Vagina (tissue), 2 donors: ENCODE measurements around the gene ARL5B. TPM values are rescaled to one million over a fixed set of nuclear protein-coding genes. Genes with fewer than 3 reads are reported as not detected.

Experiments used
- DNase-seq, 2 donors: peaks; one replicate each; pipeline ENCODE4 v3.0.0-alpha.2; 2017; ENCODE audit errors: extremely low spot score in 2 of 2
- H3K27ac ChIP-seq: fragments of 200-600 bp; sonication (generic); one replicate; pipeline ENCODE4 v1.5.1; 2019
- H3K27me3 ChIP-seq: fragments of 200-600 bp; sonication (generic); one replicate; pipeline ENCODE4 v1.5.1; 2019
- H3K36me3 ChIP-seq, 2 donors: fragments of 200-600 bp; sonication (generic); one replicate each; pipeline ENCODE4 v1.5.1; 2017 to 2019
- H3K4me1 ChIP-seq: fragments of 200-600 bp; sonication (generic); one replicate; pipeline ENCODE4 v1.5.1; 2019
- H3K4me3 ChIP-seq, 2 donors: fragments of 200-600 bp; sonication (generic); 1 replicate in 1 of 2; 2 replicates in 1 of 2; pipeline ENCODE4 v1.5.1; 2016 to 2019
- H3K9me3 ChIP-seq: fragments of 200-600 bp; sonication (generic); one replicate; pipeline ENCODE4 v1.5.1; 2019
- POLR2A ChIP-seq, 2 donors: fragments of 450-650 bp; IDR thresholded peaks; one replicate each; pipeline ENCODE4 v1.6.1; 2017; ENCODE audit warnings: antibody characterized with exemption in 2 of 2, mild to moderate bottlenecking in 2 of 2, moderate library complexity in 2 of 2
- POLR2AphosphoS5 ChIP-seq, 2 donors: sonication (generic); formaldehyde crosslinking; IDR thresholded peaks; one replicate each; pipeline ENCODE4 v1.9.0; 2017; ENCODE audit warnings: antibody characterized with exemption in 2 of 2, mild to moderate bottlenecking in 2 of 2, low read depth in 1 of 2; ENCODE audit not compliant: insufficient read depth in 1 of 2
- intact Hi-C: fragments of 100-400 bp; cut with DNase I; formaldehyde crosslinking; loops from one replicate; pipeline ENCODE4 v1.15.1; 2023
- total RNA-seq: library from RNA; depleted of rRNA; stranded (reverse); fragments of >200 nt; gene quantifications from one replicate; pipeline ENCODE4 v1.2.3, GENCODE V29; 2016
- TF ChIP-seq, protein P1 (sequence below), 3 experiments: fragments of 450-650 bp in 2 of 3; fragments of 200-600 bp in 1 of 3; sonication (generic) in 1 of 3; IDR thresholded peaks; one replicate each; pipeline ENCODE4 v1.5.1; 2017 to 2019; ENCODE audit warnings: antibody characterized with exemption in 3 of 3, mild to moderate bottlenecking in 2 of 3, moderate library complexity in 2 of 3

ARL5B gene
- total RNA-seq, 1 donor from 2014 or later: 11.8 TPM

DNA sequence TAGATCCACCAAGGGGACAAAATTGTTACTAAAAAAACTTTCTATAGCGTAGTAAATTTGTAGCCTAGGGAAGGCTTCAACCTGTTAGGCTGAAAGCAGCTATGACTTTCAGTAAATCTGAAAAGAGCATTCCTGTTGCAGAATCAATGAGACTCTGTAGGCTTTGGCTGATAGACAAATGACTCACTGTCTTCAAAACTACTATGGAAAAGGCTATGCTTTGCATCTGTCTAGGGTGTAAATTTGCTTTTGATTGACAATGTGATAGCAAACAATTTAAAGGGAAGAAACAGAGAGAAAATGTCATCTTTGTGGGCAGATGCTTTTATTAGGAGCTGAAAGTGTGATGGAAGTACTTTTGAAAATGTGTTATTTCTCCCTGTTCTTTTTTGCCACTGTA is 60.6 kb downstream of the ARL5B start:
- Histone ChIP-seq H3K9me3 (no peaks in the 10 kb centered on the region), H3K4me1 (no peaks in the 10 kb centered on the region), H3K4me3 (no peak overlapping the region), H3K27me3 (no peaks in the 10 kb centered on the region), H3K36me3 (no peaks in the 10 kb centered on the region), H3K27ac (no peak overlapping the region)
- no peak for DNase-seq
- intact Hi-C loops: no loop called here
- TF ChIP-seq POLR2A (IDR thresholded peaks at IDR 0.05): no peak
- TF ChIP-seq, protein P1, sequence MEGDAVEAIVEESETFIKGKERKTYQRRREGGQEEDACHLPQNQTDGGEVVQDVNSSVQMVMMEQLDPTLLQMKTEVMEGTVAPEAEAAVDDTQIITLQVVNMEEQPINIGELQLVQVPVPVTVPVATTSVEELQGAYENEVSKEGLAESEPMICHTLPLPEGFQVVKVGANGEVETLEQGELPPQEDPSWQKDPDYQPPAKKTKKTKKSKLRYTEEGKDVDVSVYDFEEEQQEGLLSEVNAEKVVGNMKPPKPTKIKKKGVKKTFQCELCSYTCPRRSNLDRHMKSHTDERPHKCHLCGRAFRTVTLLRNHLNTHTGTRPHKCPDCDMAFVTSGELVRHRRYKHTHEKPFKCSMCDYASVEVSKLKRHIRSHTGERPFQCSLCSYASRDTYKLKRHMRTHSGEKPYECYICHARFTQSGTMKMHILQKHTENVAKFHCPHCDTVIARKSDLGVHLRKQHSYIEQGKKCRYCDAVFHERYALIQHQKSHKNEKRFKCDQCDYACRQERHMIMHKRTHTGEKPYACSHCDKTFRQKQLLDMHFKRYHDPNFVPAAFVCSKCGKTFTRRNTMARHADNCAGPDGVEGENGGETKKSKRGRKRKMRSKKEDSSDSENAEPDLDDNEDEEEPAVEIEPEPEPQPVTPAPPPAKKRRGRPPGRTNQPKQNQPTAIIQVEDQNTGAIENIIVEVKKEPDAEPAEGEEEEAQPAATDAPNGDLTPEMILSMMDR (IDR thresholded peaks at IDR 0.05): no peak
- no peak for TF ChIP-seq POLR2AphosphoS5 (IDR thresholded peaks at IDR 0.05; ENCODE audit: insufficient read depth in 1 of 2, low read depth in 1 of 2)

DNA sequence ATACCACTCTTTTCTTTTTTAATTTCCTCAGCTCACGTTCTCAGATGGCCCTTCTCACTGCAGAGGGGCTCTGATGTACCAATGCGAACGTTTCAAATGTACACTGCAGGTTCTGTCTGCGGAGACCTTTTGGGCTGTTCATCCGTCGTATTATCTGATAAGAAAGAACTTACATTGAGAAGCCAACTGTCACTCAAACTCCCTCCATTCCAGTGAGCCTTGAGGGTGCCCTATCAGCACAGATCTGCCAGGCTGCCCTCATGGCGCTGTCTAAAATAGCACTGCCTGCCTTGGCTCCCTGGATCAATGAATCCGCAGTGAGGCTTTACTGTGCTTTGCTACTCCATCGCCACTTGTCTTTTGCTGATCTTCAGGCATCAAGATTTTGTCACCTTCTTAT is 61.8 kb downstream of the ARL5B start:
- Histone ChIP-seq H3K4me1 (no peaks in the 10 kb centered on the region), H3K27ac (no peak overlapping the region), H3K9me3 (no peaks in the 10 kb centered on the region), H3K4me3 (no peak overlapping the region), H3K27me3 (no peaks in the 10 kb centered on the region), H3K36me3 (no peaks in the 10 kb centered on the region)
- intact Hi-C loops: no loop called here
- no peak for DNase-seq
- TF ChIP-seq POLR2A (IDR thresholded peaks at IDR 0.05) (no peak), POLR2AphosphoS5 (IDR thresholded peaks at IDR 0.05; ENCODE audit: insufficient read depth in 1 of 2, low read depth in 1 of 2) (no peak)
- TF ChIP-seq, protein P1 (IDR thresholded peaks at IDR 0.05): no peak

DNA sequence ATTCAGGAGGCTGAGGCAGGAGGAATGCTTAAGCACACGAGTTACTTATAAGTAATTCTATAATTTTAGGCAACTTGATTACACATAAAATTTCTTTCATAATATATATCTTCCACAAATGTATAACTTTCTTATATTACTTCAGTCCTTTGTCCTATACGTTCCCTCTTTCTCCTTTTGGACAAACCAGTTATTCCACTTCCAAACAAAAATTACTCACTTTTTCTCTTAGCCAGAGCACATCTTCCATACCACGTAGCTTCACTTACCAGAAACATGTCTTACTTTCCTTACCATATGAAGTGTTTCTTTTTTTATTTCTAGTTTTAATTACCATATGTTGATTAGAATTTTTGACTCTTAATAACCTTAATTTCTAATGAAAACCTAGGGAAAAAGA is 64.6 kb downstream of the ARL5B start:
- TF ChIP-seq, protein P1 (IDR thresholded peaks at IDR 0.05): no peak
- TF ChIP-seq POLR2A (IDR thresholded peaks at IDR 0.05) (no peak), POLR2AphosphoS5 (IDR thresholded peaks at IDR 0.05; ENCODE audit: insufficient read depth in 1 of 2, low read depth in 1 of 2) (no peak)
- Histone ChIP-seq H3K9me3 (no peaks in the 10 kb centered on the region), H3K36me3 (no peaks in the 10 kb centered on the region), H3K4me3 (no peak overlapping the region), H3K27ac (no peak overlapping the region), H3K27me3 (no peaks in the 10 kb centered on the region), H3K4me1 (no peaks in the 10 kb centered on the region)
- intact Hi-C loops: no loop called here
- DNase-seq: no peak

Other genes starting within 250 kb of the ARL5B start
- 11.5 TPM for gene NSUN6, start 7.8 kb upstream of the ARL5B start, total RNA-seq